Stimulated activated naive B cell treated with anti-CD40 and anti-IgM and Interleukin-4, amounts not matched to agents 10 μg/mL and 1 μg/mL and 100 μg/mL, for 72 hours (primary cell): ENCODE data around the gene EHD2.

Experiments used
- ATAC-seq, 2 donors: fragments of 150-1000 bp; cut with Tn5 transposase; replicated peaks; 2 replicates each; pipeline ENCODE4 v1.10.0; 2021; ENCODE audit warnings: moderate library complexity in 1 of 2
- DNase-seq: peaks from one replicate; pipeline ENCODE4 v3.0.0; 2021
- H3K27ac Mint-ChIP-seq: one replicate; pipeline ENCODE4 v1.8.0; 2022; ENCODE audit warnings: mild to moderate bottlenecking, mixed read lengths
- H3K27me3 Mint-ChIP-seq, 2 donors: one replicate each; pipeline ENCODE4 v1.8.0; 2022; ENCODE audit warnings: mixed read lengths in 2 of 2
- H3K36me3 Mint-ChIP-seq, 2 donors: one replicate each; pipeline ENCODE4 v1.8.0; 2022; ENCODE audit warnings: mixed read lengths in 2 of 2, mild to moderate bottlenecking in 1 of 2
- H3K4me1 Mint-ChIP-seq, 2 donors: one replicate each; pipeline ENCODE4 v1.8.0; 2022; ENCODE audit warnings: mixed read lengths in 2 of 2, mild to moderate bottlenecking in 1 of 2
- H3K4me3 Mint-ChIP-seq, 2 donors: one replicate each; pipeline ENCODE4 v1.8.0; 2022; ENCODE audit warnings: mild to moderate bottlenecking in 2 of 2, mixed read lengths in 2 of 2, moderate library complexity in 1 of 2
- H3K9me3 Mint-ChIP-seq, 2 donors: one replicate each; pipeline ENCODE4 v1.8.0; 2022; ENCODE audit warnings: mixed read lengths in 2 of 2, mild to moderate bottlenecking in 1 of 2

The EHD2 gene

GRCh38 chr19:47679922-47680857 lies 33.0 kb upstream of the EHD2 start:
- Mint-ChIP-seq H3K4me1 (peaks cover 3 to 6% of the 10 kb centered on the region in 2 donors), H3K9me3 (no peaks in the 10 kb centered on the region), H3K36me3 (peaks cover 10 to 47% of the 10 kb centered on the region in 2 donors), H3K4me3 (no peak overlapping the region), H3K27me3 (no peaks in the 10 kb centered on the region), H3K27ac (no peak overlapping the region)
- no peak for DNase-seq
- no peak for ATAC-seq

GRCh38 chr19:47680858-47681332 lies 32.3 kb upstream of the EHD2 start:
- no peak for ATAC-seq
- Mint-ChIP-seq H3K4me1 (peaks cover 3 to 6% of the 10 kb centered on the region in 2 donors), H3K27me3 (no peaks in the 10 kb centered on the region), H3K4me3 (no peak overlapping the region), H3K27ac (no peak overlapping the region), H3K9me3 (no peaks in the 10 kb centered on the region), H3K36me3 (peaks cover 8 to 45% of the 10 kb centered on the region in 2 donors)
- no peak for DNase-seq

GRCh38 chr19:47681388-47681787 lies 31.8 kb upstream of the EHD2 start:
- Mint-ChIP-seq H3K36me3 (peaks cover 8 to 42% of the 10 kb centered on the region in 2 donors), H3K27me3 (no peaks in the 10 kb centered on the region)
- no peak for ATAC-seq

GRCh38 chr19:47681936-47682335 lies 31.3 kb upstream of the EHD2 start:
- no peak overlapping the region for H3K4me3 Mint-ChIP-seq
- DNase-seq = no peak
- ATAC-seq = no peak
- peaks cover 10 to 41% of the 10 kb centered on the region in 2 donors for H3K36me3 Mint-ChIP-seq
- no peaks in the 10 kb centered on the region for H3K27me3 Mint-ChIP-seq
- H3K4me1 Mint-ChIP-seq = peaks cover 3 to 6% of the 10 kb centered on the region in 2 donors
- H3K27ac Mint-ChIP-seq = peak overlapping the region; percentile 31
- H3K9me3 Mint-ChIP-seq = no peaks in the 10 kb centered on the region

More at GRCh38 chr19:47681388-47681787, 31.8 kb upstream of the EHD2 start:
- H3K4me1 Mint-ChIP-seq = peaks cover 3 to 6% of the 10 kb centered on the region in 2 donors
- no peak overlapping the region for H3K27ac Mint-ChIP-seq
- H3K4me3 Mint-ChIP-seq = no peak overlapping the region
- no peaks in the 10 kb centered on the region for H3K9me3 Mint-ChIP-seq
- DNase-seq = no peak

GRCh38 chr19:47682939-47683338 lies 30.3 kb upstream of the EHD2 start:
- Mint-ChIP-seq H3K27me3 (no peaks in the 10 kb centered on the region), H3K4me3 (no peak overlapping the region), H3K27ac (no peak overlapping the region), H3K4me1 (peaks cover 3 to 6% of the 10 kb centered on the region in 2 donors), H3K36me3 (peaks cover 11 to 39% of the 10 kb centered on the region in 2 donors), H3K9me3 (no peaks in the 10 kb centered on the region)
- ATAC-seq (no peak), DNase-seq (no peak)

- H3K9me3 Mint-ChIP-seq = peaks cover 0 to 2% of the 10 kb centered on the region in 2 donors
- H3K4me3 Mint-ChIP-seq = no peak overlapping the region
- H3K27ac Mint-ChIP-seq = no peak overlapping the region
- peaks cover 12 to 36% of the 10 kb centered on the region in 2 donors for H3K36me3 Mint-ChIP-seq
- ATAC-seq (no peak), DNase-seq (no peak)
- H3K27me3 Mint-ChIP-seq = no peaks in the 10 kb centered on the region
- no peaks in the 10 kb centered on the region for H3K4me1 Mint-ChIP-seq
Observed at GRCh38 chr19:47686679-47687450, 26.4 kb upstream of the EHD2 start.

GRCh38 chr19:47687906-47688305 lies 25.3 kb upstream of the EHD2 start:
- Mint-ChIP-seq H3K36me3 (peaks cover 17 to 36% of the 10 kb centered on the region in 2 donors), H3K9me3 (peaks cover 0 to 2% of the 10 kb centered on the region in 2 donors), H3K4me1 (no peaks in the 10 kb centered on the region), H3K27ac (no peak overlapping the region), H3K27me3 (no peaks in the 10 kb centered on the region), H3K4me3 (no peak overlapping the region)
- ATAC-seq = no peak
- no peak for DNase-seq

GRCh38 chr19:47691090-47691489 lies 22.1 kb upstream of the EHD2 start:
- Mint-ChIP-seq H3K9me3 (peaks cover 0 to 2% of the 10 kb centered on the region in 2 donors), H3K27ac (no peak overlapping the region), H3K4me3 (no peak overlapping the region), H3K27me3 (no peaks in the 10 kb centered on the region), H3K4me1 (peaks cover 0 to 5% of the 10 kb centered on the region in 2 donors), H3K36me3 (peaks cover 19 to 40% of the 10 kb centered on the region in 2 donors)
- DNase-seq (no peak), ATAC-seq (no peak)

GRCh38 chr19:47691782-47692181 lies 21.4 kb upstream of the EHD2 start:
- peaks cover 0 to 5% of the 10 kb centered on the region in 2 donors for H3K4me1 Mint-ChIP-seq
- H3K36me3 Mint-ChIP-seq = peaks cover 17 to 38% of the 10 kb centered on the region in 2 donors

GRCh38 chr19:47693489-47693888 lies 19.7 kb upstream of the EHD2 start:
- DNase-seq (no peak), ATAC-seq (no peak)
- Mint-ChIP-seq H3K27ac (no peak overlapping the region), H3K36me3 (peaks cover 13 to 36% of the 10 kb centered on the region in 2 donors), H3K4me1 (peaks cover 0 to 6% of the 10 kb centered on the region in 2 donors), H3K27me3 (no peaks in the 10 kb centered on the region), H3K4me3 (no peak overlapping the region), H3K9me3 (peaks cover 0 to 2% of the 10 kb centered on the region in 2 donors)

More at GRCh38 chr19:47691782-47692181, 21.4 kb upstream of the EHD2 start:
- DNase-seq (no peak), ATAC-seq (no peak)
- peaks cover 0 to 2% of the 10 kb centered on the region in 2 donors for H3K9me3 Mint-ChIP-seq
- H3K27ac Mint-ChIP-seq = no peak overlapping the region
- H3K4me3 Mint-ChIP-seq = no peak overlapping the region
- H3K27me3 Mint-ChIP-seq = no peaks in the 10 kb centered on the region

GRCh38 chr19:47693903-47694302 lies 19.3 kb upstream of the EHD2 start:
- no peak for ATAC-seq
- peaks cover 13 to 40% of the 10 kb centered on the region in 2 donors for H3K36me3 Mint-ChIP-seq

GRCh38 chr19:47694466-47695273 lies 18.6 kb upstream of the EHD2 start:
- H3K27me3 Mint-ChIP-seq = no peaks in the 10 kb centered on the region
- H3K4me3 Mint-ChIP-seq = no peak overlapping the region
- peaks cover 0 to 6% of the 10 kb centered on the region in 2 donors for H3K4me1 Mint-ChIP-seq
- no peak for ATAC-seq
- H3K36me3 Mint-ChIP-seq = peaks cover 13 to 43% of the 10 kb centered on the region in 2 donors
- no peak for DNase-seq
- H3K9me3 Mint-ChIP-seq = peaks cover 0 to 2% of the 10 kb centered on the region in 2 donors
- no peak overlapping the region for H3K27ac Mint-ChIP-seq

More at GRCh38 chr19:47693903-47694302, 19.3 kb upstream of the EHD2 start:
- Mint-ChIP-seq H3K27ac (no peak overlapping the region), H3K27me3 (no peaks in the 10 kb centered on the region), H3K4me1 (peaks cover 0 to 6% of the 10 kb centered on the region in 2 donors), H3K4me3 (no peak overlapping the region), H3K9me3 (peaks cover 0 to 2% of the 10 kb centered on the region in 2 donors)
- DNase-seq = no peak

- Mint-ChIP-seq H3K4me3 (no peak overlapping the region), H3K36me3 (peaks cover 12 to 43% of the 10 kb centered on the region in 2 donors), H3K27ac (peak overlapping the region; percentile 31), H3K4me1 (peaks cover 0 to 6% of the 10 kb centered on the region in 2 donors), H3K9me3 (peaks cover 0 to 2% of the 10 kb centered on the region in 2 donors), H3K27me3 (no peaks in the 10 kb centered on the region)
- DNase-seq = no peak
- no peak for ATAC-seq
Observed at GRCh38 chr19:47695533-47696262, 17.5 kb upstream of the EHD2 start.
